ENCODE data around the gene CHTOP. TPM values are rescaled to one million over a fixed set of nuclear protein-coding genes. Genes with fewer than 3 reads are reported as not detected.

The CHTOP gene
- total RNA-seq, 1 experiment from 2014 or later, result 156 TPM

DNA sequence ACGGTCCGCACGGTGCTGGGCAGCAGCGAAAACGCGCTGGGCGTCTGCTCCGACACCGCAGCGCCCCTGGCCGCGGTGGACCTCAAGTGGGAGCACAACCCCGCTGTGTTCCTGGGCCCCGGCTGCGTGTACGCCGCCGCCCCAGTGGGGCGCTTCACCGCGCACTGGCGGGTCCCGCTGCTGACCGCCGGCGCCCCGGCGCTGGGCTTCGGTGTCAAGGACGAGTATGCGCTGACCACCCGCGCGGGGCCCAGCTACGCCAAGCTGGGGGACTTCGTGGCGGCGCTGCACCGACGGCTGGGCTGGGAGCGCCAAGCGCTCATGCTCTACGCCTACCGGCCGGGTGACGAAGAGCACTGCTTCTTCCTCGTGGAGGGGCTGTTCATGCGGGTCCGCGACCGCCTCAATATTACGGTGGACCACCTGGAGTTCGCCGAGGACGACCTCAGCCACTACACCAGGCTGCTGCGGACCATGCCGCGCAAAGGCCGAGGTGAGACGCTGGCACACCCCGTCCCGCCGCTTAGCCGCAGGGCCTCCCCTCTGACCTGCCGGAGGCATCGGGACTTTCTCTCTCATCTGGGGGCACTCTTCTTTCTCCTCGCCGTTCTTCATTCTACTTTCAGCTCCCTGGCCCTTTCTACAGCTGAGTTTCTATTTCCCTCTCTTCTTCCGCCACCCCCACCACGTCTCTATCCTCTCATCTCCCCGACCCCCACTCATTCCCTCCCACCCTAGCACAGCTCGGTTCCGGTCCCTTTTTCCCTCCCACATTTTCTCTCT is 45.7 kb downstream of the CHTOP start:
- Mint-ChIP-seq H3K36me3 (ENCODE audit: insufficient read depth, unreplicated experiment) (no peaks in the 10 kb centered on the region), H3K4me1 (ENCODE audit: insufficient read depth, unreplicated experiment) (peaks cover 15% of the 10 kb centered on the region), H3K27me3 (ENCODE audit: insufficient read depth, unreplicated experiment) (peaks cover 41% of the 10 kb centered on the region), H3K9me3 (ENCODE audit: unreplicated experiment) (no peaks in the 10 kb centered on the region), H3K4me3 (ENCODE audit: unreplicated experiment) (peak overlapping the region; percentile 52), H3K27ac (ENCODE audit: low read depth, unreplicated experiment) (no peak overlapping the region)
- CTCF ChIA-PET, result interaction anchor here (1.0 to 14.1 kb wide), 6 partner anchors 9 to 307 kb away, joined by 3 to 273 read pairs (median 4); no protein-coding TSS in a partner anchor
- intact Hi-C loops (cut with micrococcal nuclease), result no loop called here
- no peak for TF ChIP-seq CTCF (IDR thresholded peaks at IDR 0.05; ENCODE audit: unreplicated experiment)
- POLR2A ChIA-PET, result interaction anchor here (0.9 kb wide), 1 partner anchor 49 kb away, joined by 3 read pairs; no protein-coding TSS in a partner anchor
- DNase-seq (ENCODE audit: unreplicated experiment), result no peak
- BruUV-seq (replicated peaks), result no TSS peak

DNA sequence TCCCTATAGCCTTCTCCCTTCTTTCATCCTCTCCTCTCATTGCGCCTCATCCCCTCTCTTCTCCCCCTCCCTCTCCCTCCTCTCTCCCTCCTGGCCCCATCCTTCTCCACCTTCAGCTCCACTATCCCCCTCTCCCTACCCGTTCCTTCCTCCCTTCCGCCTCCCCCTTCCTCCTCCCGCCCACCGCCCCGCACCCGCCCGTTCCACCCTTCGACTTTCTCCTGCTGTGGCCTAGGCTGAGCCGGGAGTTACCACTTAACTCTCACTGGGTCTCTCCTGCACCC is 46.2 kb downstream of the CHTOP start:
- BruUV-seq (replicated peaks), result no TSS peak
- Mint-ChIP-seq H3K4me3 (ENCODE audit: unreplicated experiment) (peak overlapping the region; percentile 52), H3K27ac (ENCODE audit: low read depth, unreplicated experiment) (no peak overlapping the region), H3K27me3 (ENCODE audit: insufficient read depth, unreplicated experiment) (peaks cover 41% of the 10 kb centered on the region), H3K36me3 (ENCODE audit: insufficient read depth, unreplicated experiment) (no peaks in the 10 kb centered on the region), H3K4me1 (ENCODE audit: insufficient read depth, unreplicated experiment) (peaks cover 15% of the 10 kb centered on the region), H3K9me3 (ENCODE audit: unreplicated experiment) (no peaks in the 10 kb centered on the region)
- intact Hi-C loops (cut with micrococcal nuclease), result no loop called here
- no peak for TF ChIP-seq CTCF (IDR thresholded peaks at IDR 0.05; ENCODE audit: unreplicated experiment)
- ChIA-PET CTCF (interaction anchor here (1.0 to 14.1 kb wide), 3 partner anchors 70 to 307 kb away, joined by 3 to 273 read pairs (median 4); no protein-coding TSS in a partner anchor), POLR2A (interaction anchor here (0.9 kb wide), 1 partner anchor 49 kb away, joined by 3 read pairs; no protein-coding TSS in a partner anchor)
- no peak for DNase-seq (ENCODE audit: unreplicated experiment)

- no peak overlapping the region for H3K27ac Mint-ChIP-seq (ENCODE audit: low read depth, unreplicated experiment)
- POLR2A ChIA-PET, result interaction anchor here (0.6 to 0.8 kb wide), 2 partner anchors 11 to 49 kb away, joined by 3 read pairs; partner anchors contain the start of gene CHTOP
- TF ChIP-seq CTCF (IDR thresholded peaks at IDR 0.05; ENCODE audit: unreplicated experiment), result no peak
- no TSS peak for BruUV-seq (replicated peaks)
- no peaks in the 10 kb centered on the region for H3K36me3 Mint-ChIP-seq (ENCODE audit: insufficient read depth, unreplicated experiment)
- H3K9me3 Mint-ChIP-seq (ENCODE audit: unreplicated experiment), result no peaks in the 10 kb centered on the region
- intact Hi-C loops (cut with micrococcal nuclease), result no loop called here
- DNase-seq (ENCODE audit: unreplicated experiment), result no peak
- peaks cover 15% of the 10 kb centered on the region for H3K4me1 Mint-ChIP-seq (ENCODE audit: insufficient read depth, unreplicated experiment)
- CTCF ChIA-PET, result interaction anchor here (1.0 kb wide), 1 partner anchor 295 kb away, joined by 8 read pairs; the partner anchor contains the start of gene JTB
- H3K27me3 Mint-ChIP-seq (ENCODE audit: insufficient read depth, unreplicated experiment), result peaks cover 55% of the 10 kb centered on the region
- H3K4me3 Mint-ChIP-seq (ENCODE audit: unreplicated experiment), result no peak overlapping the region
Observed at GRCh38 chr1:153682730-153683129, 48.9 kb downstream of the CHTOP start.

DNA sequence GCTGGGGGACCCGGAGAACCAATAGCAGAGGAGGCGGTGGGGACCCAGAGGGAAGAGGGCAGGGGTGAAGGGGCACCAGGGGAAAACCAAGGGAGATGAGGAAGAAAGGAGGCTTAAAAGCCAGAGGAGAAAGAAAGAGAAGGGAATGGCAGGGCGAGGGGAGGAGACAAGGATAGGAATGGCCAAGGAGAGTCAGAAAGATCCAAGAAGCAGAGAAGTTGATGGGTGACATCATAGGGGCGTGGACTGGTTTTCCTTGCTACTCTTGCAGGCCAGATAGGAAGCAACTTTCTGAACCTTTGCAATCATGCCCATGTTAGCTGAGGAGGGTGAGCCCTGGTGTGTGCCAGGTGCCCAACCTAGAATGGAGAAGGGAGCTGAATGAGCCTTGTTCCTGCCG is 50.0 kb downstream of the CHTOP start:
- BruUV-seq (replicated peaks), result no TSS peak
- Mint-ChIP-seq H3K9me3 (ENCODE audit: unreplicated experiment) (no peaks in the 10 kb centered on the region), H3K4me1 (ENCODE audit: insufficient read depth, unreplicated experiment) (peaks cover 9% of the 10 kb centered on the region), H3K27me3 (ENCODE audit: insufficient read depth, unreplicated experiment) (peaks cover 46% of the 10 kb centered on the region), H3K27ac (ENCODE audit: low read depth, unreplicated experiment) (no peak overlapping the region), H3K4me3 (ENCODE audit: unreplicated experiment) (no peak overlapping the region), H3K36me3 (ENCODE audit: insufficient read depth, unreplicated experiment) (no peaks in the 10 kb centered on the region)
- ChIA-PET POLR2A (no interaction called here), CTCF (interaction anchor here (0.6 to 1.0 kb wide), 4 partner anchors 15 to 172 kb away, joined by 3 to 5 read pairs (median 4); no protein-coding TSS in a partner anchor)
- no peak for TF ChIP-seq CTCF (IDR thresholded peaks at IDR 0.05; ENCODE audit: unreplicated experiment)
- intact Hi-C loops (cut with micrococcal nuclease), result no loop called here
- DNase-seq (ENCODE audit: unreplicated experiment), result peak; percentile 53

Measured in MCF 10A (cell line).